WTC11 (cell line): ENCODE measurements around the gene NAPSA. TPM values are rescaled to one million over a fixed set of nuclear protein-coding genes. Genes with fewer than 3 reads are reported as not detected.

Experiments used
- ATAC-seq: fragments of 200-7000 bp; cut with Tn5 transposase; 2 replicates; pipeline ENCODE4 v1.10.0; 2021; ENCODE audit warnings: mild to moderate bottlenecking, moderate library complexity
- CTCF ChIA-PET: fragments of 300-600 bp; sonication (Branson Sonifier 250); formaldehyde crosslinking; loops from one replicate; lab custom pipeline; 2021; ENCODE audit warnings: antibody characterized with exemption; lab: Charles Lee
- POLR2A ChIA-PET: fragments of 350-600 bp; sonication (Branson Sonifier 250); formaldehyde crosslinking; loops from one replicate; lab custom pipeline; 2021; ENCODE audit warnings: antibody characterized with exemption; lab: Charles Lee
- DNase-seq: peaks from one replicate; pipeline ENCODE4 v3.0.0; 2021; ENCODE audit warnings: low spot score
- H3K27ac Mint-ChIP-seq: 2 replicates; pipeline ENCODE4 v1.8.0; 2021; ENCODE audit warnings: mixed read lengths
- H3K27me3 Mint-ChIP-seq: 2 replicates; pipeline ENCODE4 v1.8.0; 2021; ENCODE audit warnings: low read depth, mild to moderate bottlenecking, moderate library complexity, mixed read lengths
- H3K36me3 Mint-ChIP-seq: 2 replicates; pipeline ENCODE4 v1.8.0; 2021; ENCODE audit warnings: mixed read lengths
- H3K4me1 Mint-ChIP-seq: 2 replicates; pipeline ENCODE4 v1.8.0; 2022; ENCODE audit warnings: mixed read lengths
- H3K4me3 Mint-ChIP-seq: 2 replicates; pipeline ENCODE4 v1.8.0; 2021; ENCODE audit warnings: mild to moderate bottlenecking, moderate library complexity, mixed read lengths
- H3K9me3 Mint-ChIP-seq: 2 replicates; pipeline ENCODE4 v1.8.0; 2021; ENCODE audit warnings: mixed read lengths
- ATF1 ChIP-seq: sonication (generic); formaldehyde crosslinking; IDR thresholded peaks from 2 replicates; pipeline ENCODE4 v1.8.1; 2023; ENCODE audit warnings: mild to moderate bottlenecking, moderate library complexity, missing genetic modification reagents
- CBFB ChIP-seq: sonication (generic); formaldehyde crosslinking; IDR thresholded peaks from 2 replicates; pipeline ENCODE4 v1.8.1; 2022; ENCODE audit warnings: mild to moderate bottlenecking, low read depth, missing genetic modification reagents
- CREB1 ChIP-seq: sonication (generic); formaldehyde crosslinking; IDR thresholded peaks from 2 replicates; pipeline ENCODE4 v1.8.0; 2023; ENCODE audit warnings: mild to moderate bottlenecking, missing genetic modification reagents
- CTCF ChIP-seq: fragments of 200-600 bp; IDR thresholded peaks from 2 replicates; pipeline ENCODE4 v1.8.0; 2022; ENCODE audit warnings: antibody characterized with exemption
- E2F4 ChIP-seq: sonication (generic); formaldehyde crosslinking; IDR thresholded peaks from 2 replicates; pipeline ENCODE4 v1.8.1; 2022; ENCODE audit warnings: low read depth, mild to moderate bottlenecking, moderate library complexity, missing genetic modification reagents, borderline replicate concordance
- E2F5 ChIP-seq: sonication (generic); formaldehyde crosslinking; IDR thresholded peaks from 2 replicates; pipeline ENCODE4 v1.8.1; 2022; ENCODE audit warnings: mild to moderate bottlenecking, moderate library complexity, missing genetic modification reagents
- ELF4 ChIP-seq: sonication (generic); formaldehyde crosslinking; IDR thresholded peaks from 2 replicates; pipeline ENCODE4 v1.8.1; 2022; ENCODE audit warnings: low read depth, mild to moderate bottlenecking, moderate library complexity, missing genetic modification reagents
- FOXP1 ChIP-seq: sonication (generic); formaldehyde crosslinking; IDR thresholded peaks from 2 replicates; pipeline ENCODE4 v1.8.0; 2022; ENCODE audit warnings: missing genetic modification reagents, mild to moderate bottlenecking, moderate library complexity, borderline replicate concordance
- HMGA2 ChIP-seq: fragments of 250-450 bp; sonication (Bioruptor Pico); IDR thresholded peaks from 2 replicates; pipeline ENCODE4 v1.4.0; 2021; ENCODE audit warnings: mild to moderate bottlenecking, moderate library complexity
- IRF2 ChIP-seq: sonication (generic); formaldehyde crosslinking; IDR thresholded peaks from 2 replicates; pipeline ENCODE4 v1.8.0; 2022; ENCODE audit warnings: low read depth, missing genetic modification reagents, borderline replicate concordance
- KAT7 ChIP-seq: sonication (generic); formaldehyde crosslinking; IDR thresholded peaks from 2 replicates; pipeline ENCODE4 v1.8.1; 2023; ENCODE audit warnings: missing genetic modification reagents, mild to moderate bottlenecking, borderline replicate concordance
- MYBL2 ChIP-seq: sonication (generic); formaldehyde crosslinking; IDR thresholded peaks from 2 replicates; pipeline ENCODE4 v1.8.1; 2023; ENCODE audit warnings: mild to moderate bottlenecking, moderate library complexity, missing genetic modification reagents
- NFATC4 ChIP-seq: fragments of 250-450 bp; sonication (Bioruptor Pico); IDR thresholded peaks from 2 replicates; pipeline ENCODE4 v1.9.0; 2021; ENCODE audit warnings: mild to moderate bottlenecking
- NFE2L1 ChIP-seq: sonication (generic); formaldehyde crosslinking; IDR thresholded peaks from 2 replicates; pipeline ENCODE4 v1.8.1; 2023; ENCODE audit warnings: missing genetic modification reagents
- PRRX2 ChIP-seq: fragments of 250-450 bp; sonication (Bioruptor Pico); IDR thresholded peaks from 2 replicates; pipeline ENCODE4 v1.8.0; 2021; ENCODE audit warnings: mild to moderate bottlenecking
- TEAD4 ChIP-seq: sonication (generic); formaldehyde crosslinking; IDR thresholded peaks from 2 replicates; pipeline ENCODE4 v1.8.0; 2022; ENCODE audit warnings: mild to moderate bottlenecking, missing genetic modification reagents
- ZBTB21 ChIP-seq: sonication (generic); formaldehyde crosslinking; IDR thresholded peaks from 2 replicates; pipeline ENCODE4 v1.8.1; 2023; ENCODE audit warnings: mild to moderate bottlenecking, missing genetic modification reagents, borderline replicate concordance
- ZNF263 ChIP-seq: sonication (generic); formaldehyde crosslinking; IDR thresholded peaks from 2 replicates; pipeline ENCODE4 v1.8.1; 2022; ENCODE audit warnings: low read depth, mild to moderate bottlenecking, moderate library complexity, missing genetic modification reagents
- ZNF396 ChIP-seq: fragments of 250-450 bp; sonication (Bioruptor Pico); IDR thresholded peaks from 2 replicates; pipeline ENCODE4 v1.8.0; 2021; ENCODE audit warnings: mild to moderate bottlenecking, moderate library complexity, borderline replicate concordance
- ZSCAN18 ChIP-seq: fragments of 250-450 bp; sonication (Bioruptor Pico); IDR thresholded peaks from 2 replicates; pipeline ENCODE4 v2.1.2; 2022; ENCODE audit warnings: mild to moderate bottlenecking, moderate library complexity
- total RNA-seq: library from RNA; stranded (reverse); gene quantifications from 3 replicates; pipeline ENCODE4 v1.2.3, GENCODE V29; 2021
- TF ChIP-seq, protein P1 (sequence below): sonication (generic); formaldehyde crosslinking; IDR thresholded peaks from 2 replicates; pipeline ENCODE4 v1.8.0; 2022; ENCODE audit warnings: mild to moderate bottlenecking, missing genetic modification reagents
- TF ChIP-seq, protein P2 (sequence below): fragments of 250-450 bp; sonication (Bioruptor Pico); IDR thresholded peaks from 2 replicates; pipeline ENCODE4 v1.9.0; 2021; ENCODE audit warnings: mild to moderate bottlenecking

NAPSA gene
- total RNA-seq, 1 experiment from 2014 or later: 2.7 TPM

DNA sequence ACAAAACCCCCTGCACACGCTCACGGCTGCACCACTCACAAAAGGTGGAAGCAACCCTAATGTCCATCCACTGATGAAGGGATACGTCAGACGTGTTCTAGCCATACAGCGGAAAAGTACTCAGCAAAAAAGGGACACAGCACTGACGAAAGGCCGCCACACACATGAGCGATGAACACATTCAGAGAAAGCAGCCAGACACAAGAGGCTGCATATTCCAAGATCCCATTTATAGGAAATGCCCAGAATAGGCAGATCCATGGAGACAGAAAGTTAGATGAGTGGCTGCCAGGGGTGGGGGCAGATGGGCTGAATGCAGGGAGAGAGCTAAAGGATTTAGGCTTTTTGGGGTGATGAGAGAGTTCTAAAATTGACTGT, 22.4 kb upstream of the NAPSA start (continued):
- TF ChIP-seq E2F5 (no peak), CREB1 (CRISPR knock-in tag) (no peak), MYBL2 (CRISPR knock-in tag) (no peak)
- TF ChIP-seq, all 79 proteins: peak for 0

- Mint-ChIP-seq H3K36me3 (peaks cover 39% of the 10 kb centered on the region), H3K9me3 (peaks cover 15% of the 10 kb centered on the region), H3K27me3 (no peaks in the 10 kb centered on the region), H3K4me1 (peaks cover 21% of the 10 kb centered on the region), H3K4me3 (no peak overlapping the region), H3K27ac (peak overlapping the region; percentile 4)
- POLR2A ChIA-PET: no interaction called here
- CTCF ChIA-PET: interaction anchor here (1.2 kb wide), 1 partner anchor 30 kb away, joined by 3 read pairs; no protein-coding TSS in a partner anchor
- no peak for DNase-seq
- no peak for ATAC-seq
- TF ChIP-seq ELF4 (CRISPR knock-in tag): no peak
- no peak for TF ChIP-seq ZNF396 (CRISPR knock-in tag)
- TF ChIP-seq, protein P1, sequence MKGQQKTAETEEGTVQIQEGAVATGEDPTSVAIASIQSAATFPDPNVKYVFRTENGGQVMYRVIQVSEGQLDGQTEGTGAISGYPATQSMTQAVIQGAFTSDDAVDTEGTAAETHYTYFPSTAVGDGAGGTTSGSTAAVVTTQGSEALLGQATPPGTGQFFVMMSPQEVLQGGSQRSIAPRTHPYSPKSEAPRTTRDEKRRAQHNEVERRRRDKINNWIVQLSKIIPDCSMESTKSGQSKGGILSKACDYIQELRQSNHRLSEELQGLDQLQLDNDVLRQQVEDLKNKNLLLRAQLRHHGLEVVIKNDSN (CRISPR knock-in tag): no peak
- TF ChIP-seq ATF1 (CRISPR knock-in tag): no peak
- TF ChIP-seq TEAD4 (CRISPR knock-in tag): no peak
- no peak for TF ChIP-seq ZNF263 (CRISPR knock-in tag)
- TF ChIP-seq E2F4: no peak
- no peak for TF ChIP-seq IRF2 (CRISPR knock-in tag)
- TF ChIP-seq KAT7 (CRISPR knock-in tag): no peak
- no peak for TF ChIP-seq CTCF
- no peak for TF ChIP-seq ZSCAN18 (CRISPR knock-in tag)
- no peak for TF ChIP-seq FOXP1 (CRISPR knock-in tag)
- TF ChIP-seq ZBTB21 (CRISPR knock-in tag): no peak
- no peak for TF ChIP-seq HMGA2 (CRISPR knock-in tag)
- no peak for TF ChIP-seq CBFB (CRISPR knock-in tag)
- TF ChIP-seq, protein P2, sequence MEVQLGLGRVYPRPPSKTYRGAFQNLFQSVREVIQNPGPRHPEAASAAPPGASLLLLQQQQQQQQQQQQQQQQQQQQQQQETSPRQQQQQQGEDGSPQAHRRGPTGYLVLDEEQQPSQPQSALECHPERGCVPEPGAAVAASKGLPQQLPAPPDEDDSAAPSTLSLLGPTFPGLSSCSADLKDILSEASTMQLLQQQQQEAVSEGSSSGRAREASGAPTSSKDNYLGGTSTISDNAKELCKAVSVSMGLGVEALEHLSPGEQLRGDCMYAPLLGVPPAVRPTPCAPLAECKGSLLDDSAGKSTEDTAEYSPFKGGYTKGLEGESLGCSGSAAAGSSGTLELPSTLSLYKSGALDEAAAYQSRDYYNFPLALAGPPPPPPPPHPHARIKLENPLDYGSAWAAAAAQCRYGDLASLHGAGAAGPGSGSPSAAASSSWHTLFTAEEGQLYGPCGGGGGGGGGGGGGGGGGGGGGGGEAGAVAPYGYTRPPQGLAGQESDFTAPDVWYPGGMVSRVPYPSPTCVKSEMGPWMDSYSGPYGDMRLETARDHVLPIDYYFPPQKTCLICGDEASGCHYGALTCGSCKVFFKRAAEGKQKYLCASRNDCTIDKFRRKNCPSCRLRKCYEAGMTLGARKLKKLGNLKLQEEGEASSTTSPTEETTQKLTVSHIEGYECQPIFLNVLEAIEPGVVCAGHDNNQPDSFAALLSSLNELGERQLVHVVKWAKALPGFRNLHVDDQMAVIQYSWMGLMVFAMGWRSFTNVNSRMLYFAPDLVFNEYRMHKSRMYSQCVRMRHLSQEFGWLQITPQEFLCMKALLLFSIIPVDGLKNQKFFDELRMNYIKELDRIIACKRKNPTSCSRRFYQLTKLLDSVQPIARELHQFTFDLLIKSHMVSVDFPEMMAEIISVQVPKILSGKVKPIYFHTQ (CRISPR knock-in tag): no peak
- no peak for TF ChIP-seq NFE2L1 (CRISPR knock-in tag)
- no peak for TF ChIP-seq NFATC4 (CRISPR knock-in tag)
- no peak for TF ChIP-seq PRRX2 (CRISPR knock-in tag)
These were observed 21.9 kb upstream of the NAPSA start for GRCh38 chr19:50387176-50387867.
